Measurements from ENCODE around the gene FOXC1.

GRCh38 chr6:1570848-1571247 lies 38.9 kb upstream of the FOXC1 start:
- TF ChIP-seq CTCF (IDR thresholded peaks at IDR 0.05) (no peak), POLR2AphosphoS5 (IDR thresholded peaks at IDR 0.05) (no peak)

Data from transverse colon (tissue), 4 donors.